Activated CD4-positive, alpha-beta T cell treated with anti-CD3 and anti-CD28 coated beads, Interleukin-2, amount 10 ng/mL, durations not matched to agents 7 days and 5 days (primary cell): ENCODE results near the gene HCN4. TPM values are rescaled to one million over a fixed set of nuclear protein-coding genes. Genes with fewer than 3 reads are reported as not detected.

Experiments
- CTCF ChIA-PET: fragments of 350-600 bp; sonication (Branson Sonifier 250); formaldehyde crosslinking; loops from one replicate; lab custom pipeline; 2021; ENCODE audit warnings: antibody characterized with exemption; lab: Charles Lee
- POLR2A ChIA-PET: fragments of 350-600 bp; sonication (Branson Sonifier 250); formaldehyde crosslinking; loops from one replicate; lab custom pipeline; 2021; ENCODE audit warnings: antibody characterized with exemption; lab: Charles Lee
- DNase-seq: peaks from one replicate; pipeline ENCODE4 v3.0.0-alpha.2; 2020
- H3K27ac Mint-ChIP-seq: one replicate; pipeline ENCODE4 v1.8.0; 2021; ENCODE audit warnings: mild to moderate bottlenecking, moderate library complexity, mixed read lengths
- H3K27me3 Mint-ChIP-seq: one replicate; pipeline ENCODE4 v1.8.0; 2021; ENCODE audit warnings: mixed read lengths
- H3K36me3 Mint-ChIP-seq: one replicate; pipeline ENCODE4 v1.8.0; 2021; ENCODE audit warnings: low read depth, mixed read lengths
- H3K4me1 Mint-ChIP-seq: one replicate; pipeline ENCODE4 v1.8.0; 2021; ENCODE audit warnings: mixed read lengths
- H3K4me3 Mint-ChIP-seq: one replicate; pipeline ENCODE4 v1.8.0; 2021; ENCODE audit warnings: mild to moderate bottlenecking, moderate library complexity, mixed read lengths
- H3K9me3 Mint-ChIP-seq: one replicate; pipeline ENCODE4 v1.8.0; 2021; ENCODE audit warnings: mixed read lengths
- total RNA-seq, 2 experiments: library from RNA; stranded (reverse); gene quantifications; one replicate each; pipeline ENCODE4 v1.2.3, GENCODE V29; 2021

HCN4 gene
- total RNA-seq, 2 experiments from 2014 or later = not detected

- Mint-ChIP-seq H3K27ac (no peak overlapping the region), H3K27me3 (peaks cover 31% of the 10 kb centered on the region), H3K4me1 (peaks cover 3% of the 10 kb centered on the region)
Measured at GRCh38 chr15:73373221-73373620, 4.5 kb upstream of the HCN4 start.

GRCh38 chr15:73371812-73372211 is 3.1 kb upstream of the HCN4 start:
- H3K4me3 Mint-ChIP-seq = no peak overlapping the region
- H3K27ac Mint-ChIP-seq = no peak overlapping the region
- DNase-seq = no peak
- H3K4me1 Mint-ChIP-seq = peaks cover 3% of the 10 kb centered on the region
- ChIA-PET CTCF (no interaction called here), POLR2A (no interaction called here)
- H3K36me3 Mint-ChIP-seq = no peaks in the 10 kb centered on the region
- peaks cover 2% of the 10 kb centered on the region for H3K9me3 Mint-ChIP-seq
- peaks cover 37% of the 10 kb centered on the region for H3K27me3 Mint-ChIP-seq

More at GRCh38 chr15:73373221-73373620, 4.5 kb upstream of the HCN4 start:
- CTCF ChIA-PET = interaction anchor here (0.6 to 1.1 kb wide), 2 partner anchors 82 to 92 kb away, joined by 3 read pairs; no protein-coding TSS in a partner anchor
- no peaks in the 10 kb centered on the region for H3K36me3 Mint-ChIP-seq
- H3K4me3 Mint-ChIP-seq = no peak overlapping the region
- no peak for DNase-seq
- POLR2A ChIA-PET = no interaction called here
- H3K9me3 Mint-ChIP-seq = peaks cover 5% of the 10 kb centered on the region

GRCh38 chr15:73370151-73370550 is 1.4 kb upstream of the HCN4 start:
- H3K4me3 Mint-ChIP-seq = no peak overlapping the region
- peaks cover 53% of the 10 kb centered on the region for H3K27me3 Mint-ChIP-seq
- H3K4me1 Mint-ChIP-seq = peaks cover 3% of the 10 kb centered on the region
- ChIA-PET POLR2A (no interaction called here), CTCF (interaction anchor here (0.7 kb wide), 1 partner anchor 67 kb away, joined by 3 read pairs; no protein-coding TSS in a partner anchor)
- no peak overlapping the region for H3K27ac Mint-ChIP-seq
- no peaks in the 10 kb centered on the region for H3K9me3 Mint-ChIP-seq
- no peak for DNase-seq
- H3K36me3 Mint-ChIP-seq = no peaks in the 10 kb centered on the region

- Mint-ChIP-seq H3K27ac (no peak overlapping the region), H3K36me3 (no peaks in the 10 kb centered on the region), H3K4me3 (no peak overlapping the region), H3K4me1 (peaks cover 3% of the 10 kb centered on the region), H3K9me3 (no peaks in the 10 kb centered on the region), H3K27me3 (peaks cover 55% of the 10 kb centered on the region)
- ChIA-PET POLR2A (no interaction called here), CTCF (no interaction called here)
- DNase-seq = no peak
Measured at GRCh38 chr15:73369154-73369694, 466 bp upstream of the HCN4 start.

- peaks cover 3% of the 10 kb centered on the region for H3K4me1 Mint-ChIP-seq
- H3K36me3 Mint-ChIP-seq = no peaks in the 10 kb centered on the region
- no peak overlapping the region for H3K27ac Mint-ChIP-seq
- no peaks in the 10 kb centered on the region for H3K9me3 Mint-ChIP-seq
- POLR2A ChIA-PET = no interaction called here
- DNase-seq = no peak
- peaks cover 55% of the 10 kb centered on the region for H3K27me3 Mint-ChIP-seq
- H3K4me3 Mint-ChIP-seq = no peak overlapping the region
- CTCF ChIA-PET = no interaction called here
Measured at GRCh38 chr15:73367624-73368300, 996 bp downstream of the HCN4 start.

- no peak overlapping the region for H3K27ac Mint-ChIP-seq
- no peak overlapping the region for H3K4me3 Mint-ChIP-seq
- peaks cover 3% of the 10 kb centered on the region for H3K4me1 Mint-ChIP-seq
- H3K9me3 Mint-ChIP-seq = no peaks in the 10 kb centered on the region
- no peaks in the 10 kb centered on the region for H3K36me3 Mint-ChIP-seq
- ChIA-PET POLR2A (no interaction called here), CTCF (no interaction called here)
- no peak for DNase-seq
- peaks cover 50% of the 10 kb centered on the region for H3K27me3 Mint-ChIP-seq
Measured at GRCh38 chr15:73366766-73367623, 1.8 kb downstream of the HCN4 start.

- Mint-ChIP-seq H3K36me3 (no peaks in the 10 kb centered on the region), H3K9me3 (no peaks in the 10 kb centered on the region), H3K27me3 (peaks cover 25% of the 10 kb centered on the region), H3K4me3 (no peak overlapping the region), H3K4me1 (no peaks in the 10 kb centered on the region), H3K27ac (no peak overlapping the region)
- DNase-seq = no peak
- ChIA-PET CTCF (interaction anchor here (0.7 kb wide), 1 partner anchor 163 kb away, joined by 3 read pairs; no protein-coding TSS in a partner anchor), POLR2A (no interaction called here)
Measured at GRCh38 chr15:73364070-73364469, 4.7 kb downstream of the HCN4 start.

GRCh38 chr15:73362900-73363299 is 5.9 kb downstream of the HCN4 start:
- H3K27me3 Mint-ChIP-seq = peaks cover 24% of the 10 kb centered on the region
- H3K4me1 Mint-ChIP-seq = no peaks in the 10 kb centered on the region
- DNase-seq = no peak
- H3K27ac Mint-ChIP-seq = no peak overlapping the region
- H3K36me3 Mint-ChIP-seq = no peaks in the 10 kb centered on the region
- ChIA-PET CTCF (no interaction called here), POLR2A (interaction anchor here (0.6 kb wide), 1 partner anchor 206 kb away, joined by 3 read pairs; no protein-coding TSS in a partner anchor)
- H3K9me3 Mint-ChIP-seq = no peaks in the 10 kb centered on the region
- no peak overlapping the region for H3K4me3 Mint-ChIP-seq

- H3K27me3 Mint-ChIP-seq = peaks cover 13% of the 10 kb centered on the region
- no peaks in the 10 kb centered on the region for H3K36me3 Mint-ChIP-seq
- H3K4me1 Mint-ChIP-seq = no peaks in the 10 kb centered on the region
- H3K9me3 Mint-ChIP-seq = no peaks in the 10 kb centered on the region
- H3K27ac Mint-ChIP-seq = no peak overlapping the region
- no peak for DNase-seq
- H3K4me3 Mint-ChIP-seq = no peak overlapping the region
- POLR2A ChIA-PET = no interaction called here
- CTCF ChIA-PET = no interaction called here
Measured at GRCh38 chr15:73361337-73361736, 7.4 kb downstream of the HCN4 start.

- Mint-ChIP-seq H3K36me3 (no peaks in the 10 kb centered on the region), H3K27me3 (no peaks in the 10 kb centered on the region), H3K4me3 (no peak overlapping the region), H3K27ac (no peak overlapping the region), H3K9me3 (no peaks in the 10 kb centered on the region), H3K4me1 (no peaks in the 10 kb centered on the region)
- ChIA-PET CTCF (interaction anchor here (0.6 to 1.1 kb wide), 2 partner anchors 9 to 250 kb away, joined by 3 read pairs; no protein-coding TSS in a partner anchor), POLR2A (no interaction called here)
- DNase-seq = no peak
Measured at GRCh38 chr15:73359651-73360050, 9.1 kb downstream of the HCN4 start.

- no peaks in the 10 kb centered on the region for H3K27me3 Mint-ChIP-seq
- H3K4me3 Mint-ChIP-seq = no peak overlapping the region
- no peak overlapping the region for H3K27ac Mint-ChIP-seq
- CTCF ChIA-PET = no interaction called here
- POLR2A ChIA-PET = no interaction called here
- no peak for DNase-seq
- H3K36me3 Mint-ChIP-seq = no peaks in the 10 kb centered on the region
- H3K4me1 Mint-ChIP-seq = no peaks in the 10 kb centered on the region
- H3K9me3 Mint-ChIP-seq = no peaks in the 10 kb centered on the region
Measured at GRCh38 chr15:73357999-73358665, 10.6 kb downstream of the HCN4 start.

- H3K36me3 Mint-ChIP-seq = no peaks in the 10 kb centered on the region
- H3K4me1 Mint-ChIP-seq = no peaks in the 10 kb centered on the region
- POLR2A ChIA-PET = no interaction called here
- DNase-seq = no peak
- CTCF ChIA-PET = no interaction called here
- no peak overlapping the region for H3K27ac Mint-ChIP-seq
- H3K27me3 Mint-ChIP-seq = no peaks in the 10 kb centered on the region
- H3K9me3 Mint-ChIP-seq = no peaks in the 10 kb centered on the region
- H3K4me3 Mint-ChIP-seq = no peak overlapping the region
Measured at GRCh38 chr15:73355612-73356265, 13.0 kb downstream of the HCN4 start.
